NCI-H1436 (cell line): ENCODE measurements around the gene UBAC1.
A peak's percentile ranks its signal among the peaks of the same experiment; 100 is the strongest.
"Not testable (repeated sequence)": the region's sequence is repeated elsewhere in the genome, so short reads cannot be mapped to it uniquely, and the experiment has no call there.

Experiments
- DNase-seq: peaks from one replicate; lab custom pipeline; 2025; lab: John Stamatoyannopoulos, UW

Gene UBAC1

GRCh38 chr9:135901031-135901758, 60.0 kb downstream of the UBAC1 start:
- no peak for DNase-seq

- DNase-seq: no peak
Measured at GRCh38 chr9:135898634-135899407, 62.4 kb downstream of the UBAC1 start.

- DNase-seq: no peak
Measured at GRCh38 chr9:135896626-135897025, 64.5 kb downstream of the UBAC1 start.

- no peak for DNase-seq
Measured at GRCh38 chr9:135896205-135896604, 65.0 kb downstream of the UBAC1 start.

GRCh38 chr9:135895202-135895848, 65.8 kb downstream of the UBAC1 start:
- no peak for DNase-seq

GRCh38 chr9:135893104-135893503, 68.1 kb downstream of the UBAC1 start:
- DNase-seq: no peak

GRCh38 chr9:135892327-135892726, 68.8 kb downstream of the UBAC1 start:
- DNase-seq: not testable (repeated sequence)

- DNase-seq: no peak
Measured at GRCh38 chr9:135891027-135891631, 70.0 kb downstream of the UBAC1 start.

GRCh38 chr9:135890190-135891026, 70.8 kb downstream of the UBAC1 start:
- DNase-seq: no peak

GRCh38 chr9:135889564-135890189, 71.5 kb downstream of the UBAC1 start:
- DNase-seq: no peak

- DNase-seq: peak; percentile 34
Measured at GRCh38 chr9:135888766-135889394, 72.3 kb downstream of the UBAC1 start.

- no peak for DNase-seq
Measured at GRCh38 chr9:135888126-135888765, 72.9 kb downstream of the UBAC1 start.

GRCh38 chr9:135887585-135888050, 73.6 kb downstream of the UBAC1 start:
- no peak for DNase-seq

GRCh38 chr9:135887021-135887507, 74.1 kb downstream of the UBAC1 start:
- DNase-seq: no peak

GRCh38 chr9:135886147-135886981, 74.8 kb downstream of the UBAC1 start:
- DNase-seq: no peak

- peak; percentile 66 for DNase-seq
Measured at GRCh38 chr9:135885100-135885853, 75.9 kb downstream of the UBAC1 start.

- no peak for DNase-seq
Measured at GRCh38 chr9:135884328-135885035, 76.7 kb downstream of the UBAC1 start.
